ENCODE data around the gene ANKS1B.

GRCh38 chr12:99205111-99205510, 779.6 kb downstream of the ANKS1B start:
- TF ChIP-seq EZH2 (IDR thresholded peaks at IDR 0.05; ENCODE audit: borderline replicate concordance, control insufficient read depth, low read depth, low read length): no peak
- no peak for TF ChIP-seq EP300 (IDR thresholded peaks at IDR 0.05; ENCODE audit: borderline replicate concordance in 1 of 2, control insufficient read depth in 1 of 2, low read depth in 2 of 2, low read length in 2 of 2)
- TF ChIP-seq SP1 (IDR thresholded peaks at IDR 0.05; ENCODE audit: low read depth, low read length): no peak
- TF ChIP-seq GATAD2B (conservative IDR thresholded peaks at IDR 0.05; ENCODE audit: low read depth): no peak
- no peak for TF ChIP-seq E2F8 (IDR thresholded peaks at IDR 0.05; ENCODE audit: low read depth, partially characterized antibody)
- no peak for TF ChIP-seq CBFB (IDR thresholded peaks at IDR 0.05; ENCODE audit: low read depth)
- TF ChIP-seq RELA (IDR thresholded peaks at IDR 0.05; ENCODE audit: borderline replicate concordance, partially characterized antibody): no peak
- no peak for TF ChIP-seq POLR2AphosphoS5 (IDR thresholded peaks at IDR 0.05; ENCODE audit: low read length)
- TF ChIP-seq SRF (IDR thresholded peaks at IDR 0.05; ENCODE audit: low read depth in 2 of 2, low read length in 2 of 2): no peak
- TF ChIP-seq IRF3 (IDR thresholded peaks at IDR 0.05): no peak
- TF ChIP-seq ESRRA (IDR thresholded peaks at IDR 0.05; ENCODE audit: low read length): no peak
- no peak for TF ChIP-seq CREB1 (IDR thresholded peaks at IDR 0.05; ENCODE audit: low read depth)
- TF ChIP-seq BCLAF1 (IDR thresholded peaks at IDR 0.05): no peak
